Measurements from ENCODE around the gene KCNG2. TPM values are rescaled to one million over a fixed set of nuclear protein-coding genes. Genes with fewer than 3 reads are reported as not detected.

Gene KCNG2
- total RNA-seq, 1 donor from 2014 or later = 0.46 TPM

GRCh38 chr18:79903787-79904356, 106.1 kb downstream of the KCNG2 start:
- intact Hi-C loops (cut with DNase I) = no loop called here
- TF ChIP-seq, protein P1, sequence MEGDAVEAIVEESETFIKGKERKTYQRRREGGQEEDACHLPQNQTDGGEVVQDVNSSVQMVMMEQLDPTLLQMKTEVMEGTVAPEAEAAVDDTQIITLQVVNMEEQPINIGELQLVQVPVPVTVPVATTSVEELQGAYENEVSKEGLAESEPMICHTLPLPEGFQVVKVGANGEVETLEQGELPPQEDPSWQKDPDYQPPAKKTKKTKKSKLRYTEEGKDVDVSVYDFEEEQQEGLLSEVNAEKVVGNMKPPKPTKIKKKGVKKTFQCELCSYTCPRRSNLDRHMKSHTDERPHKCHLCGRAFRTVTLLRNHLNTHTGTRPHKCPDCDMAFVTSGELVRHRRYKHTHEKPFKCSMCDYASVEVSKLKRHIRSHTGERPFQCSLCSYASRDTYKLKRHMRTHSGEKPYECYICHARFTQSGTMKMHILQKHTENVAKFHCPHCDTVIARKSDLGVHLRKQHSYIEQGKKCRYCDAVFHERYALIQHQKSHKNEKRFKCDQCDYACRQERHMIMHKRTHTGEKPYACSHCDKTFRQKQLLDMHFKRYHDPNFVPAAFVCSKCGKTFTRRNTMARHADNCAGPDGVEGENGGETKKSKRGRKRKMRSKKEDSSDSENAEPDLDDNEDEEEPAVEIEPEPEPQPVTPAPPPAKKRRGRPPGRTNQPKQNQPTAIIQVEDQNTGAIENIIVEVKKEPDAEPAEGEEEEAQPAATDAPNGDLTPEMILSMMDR (IDR thresholded peaks at IDR 0.05) = no peak
- Histone ChIP-seq H3K4me1 (peaks cover 4% of the 10 kb centered on the region), H3K27ac (no peak overlapping the region), H3K27me3 (no peaks in the 10 kb centered on the region), H3K9me3 (no peaks in the 10 kb centered on the region), H3K4me3 (no peak overlapping the region), H3K36me3 (peaks cover 13% of the 10 kb centered on the region)
- ATAC-seq (no peak), DNase-seq (peak; percentile 62)

GRCh38 chr18:79904357-79905147, 106.8 kb downstream of the KCNG2 start:
- DNase-seq (peak; percentile 52), ATAC-seq (no peak)
- Histone ChIP-seq H3K27ac (no peak overlapping the region), H3K36me3 (peaks cover 13% of the 10 kb centered on the region), H3K4me3 (no peak overlapping the region), H3K4me1 (peaks cover 4% of the 10 kb centered on the region), H3K9me3 (no peaks in the 10 kb centered on the region), H3K27me3 (no peaks in the 10 kb centered on the region)
- intact Hi-C loops (cut with DNase I) = no loop called here
- TF ChIP-seq, protein P1 (IDR thresholded peaks at IDR 0.05) = no peak

- Histone ChIP-seq H3K36me3 (peaks cover 13% of the 10 kb centered on the region), H3K9me3 (no peaks in the 10 kb centered on the region), H3K27me3 (no peaks in the 10 kb centered on the region), H3K27ac (no peak overlapping the region), H3K4me1 (peaks cover 4% of the 10 kb centered on the region), H3K4me3 (no peak overlapping the region)
- intact Hi-C loops (cut with DNase I) = no loop called here
- DNase-seq = peak; percentile 67
- TF ChIP-seq, protein P1 (IDR thresholded peaks at IDR 0.05) = no peak
- ATAC-seq = peak; percentile 54
Observed at GRCh38 chr18:79905389-79905911, 107.7 kb downstream of the KCNG2 start.

- Histone ChIP-seq H3K4me1 (peaks cover 4% of the 10 kb centered on the region), H3K36me3 (peaks cover 13% of the 10 kb centered on the region), H3K27ac (no peak overlapping the region), H3K9me3 (no peaks in the 10 kb centered on the region), H3K27me3 (no peaks in the 10 kb centered on the region), H3K4me3 (no peak overlapping the region)
- TF ChIP-seq, protein P1 (IDR thresholded peaks at IDR 0.05) = no peak
- intact Hi-C loops (cut with DNase I) = no loop called here
- DNase-seq (no peak), ATAC-seq (no peak)
Observed at GRCh38 chr18:79905993-79906392, 108.3 kb downstream of the KCNG2 start.

GRCh38 chr18:79906706-79907105, 109.0 kb downstream of the KCNG2 start:
- H3K27ac ChIP-seq = no peak overlapping the region
- intact Hi-C loops (cut with DNase I) = no loop called here
- no peak overlapping the region for H3K4me3 ChIP-seq
- DNase-seq = no peak
- peaks cover 13% of the 10 kb centered on the region for H3K36me3 ChIP-seq
- TF ChIP-seq, protein P1 (IDR thresholded peaks at IDR 0.05) = no peak
- ATAC-seq = no peak
- peaks cover 4% of the 10 kb centered on the region for H3K4me1 ChIP-seq
- no peaks in the 10 kb centered on the region for H3K9me3 ChIP-seq
- H3K27me3 ChIP-seq = no peaks in the 10 kb centered on the region
